Neural cell (in vitro differentiated cells): ENCODE data around the gene METTL9. TPM values are rescaled to one million over a fixed set of nuclear protein-coding genes. Genes with fewer than 3 reads are reported as not detected.

Source experiments
- H2AFZ ChIP-seq: fragments of 200-600, 300-800 bp; sonication (generic), shearing (Covaris generic); 2 replicates; pipeline ENCODE4 v1.6.0; 2014; ENCODE audit warnings: low read depth, mild to moderate bottlenecking, antibody characterized with exemption, low read length, moderate library complexity
- H3F3A ChIP-seq: fragments of 200-600 bp; shearing (Covaris generic); 2 replicates; pipeline ENCODE4 v1.6.1; 2016; ENCODE audit warnings: mild to moderate bottlenecking, moderate library complexity, mixed read lengths, antibody characterized with exemption, low read length; ENCODE audit not compliant: insufficient read depth, poor library complexity, severe bottlenecking
- H3K27ac ChIP-seq: fragments of 200-600, 300-800 bp; sonication (generic), shearing (Covaris generic); 2 replicates; pipeline ENCODE4 v1.5.1; 2014; ENCODE audit warnings: mild to moderate bottlenecking, low read length, moderate library complexity
- H3K27me3 ChIP-seq: fragments of 300-800, 200-600 bp; sonication (generic), shearing (Covaris generic); 2 replicates; pipeline ENCODE4 v1.6.0; 2014; ENCODE audit warnings: mild to moderate bottlenecking, low read depth, low read length, moderate library complexity; ENCODE audit not compliant: insufficient read depth
- H3K36me3 ChIP-seq: fragments of 300-800, 200-600 bp; sonication (generic), shearing (Covaris generic); 2 replicates; pipeline ENCODE4 v1.5.1; 2014; ENCODE audit warnings: mild to moderate bottlenecking, antibody characterized with exemption, low read length, moderate library complexity; ENCODE audit not compliant: insufficient read depth
- H3K4me2 ChIP-seq: fragments of 300-800, 200-600 bp; sonication (generic), shearing (Covaris generic); 2 replicates; pipeline ENCODE4 v1.6.0; 2014; ENCODE audit warnings: mild to moderate bottlenecking, low read length
- H3K4me3 ChIP-seq: fragments of 300-800, 200-600 bp; sonication (generic), shearing (Covaris generic); 2 replicates; pipeline ENCODE4 v1.5.1; 2014; ENCODE audit warnings: mild to moderate bottlenecking, low read length, moderate library complexity
- H3K79me2 ChIP-seq: fragments of 200-600 bp; shearing (Covaris generic); replicated peaks from 2 replicates; pipeline ENCODE4 v1.6.0; 2014; ENCODE audit warnings: mild to moderate bottlenecking, low read length, moderate library complexity; ENCODE audit not compliant: insufficient read depth
- H3K9ac ChIP-seq: fragments of 300-800, 200-600 bp; sonication (generic), shearing (Covaris generic); 2 replicates; pipeline ENCODE4 v1.6.1; 2016; ENCODE audit warnings: mild to moderate bottlenecking, low read length, mixed read lengths
- H3K9me2 ChIP-seq: fragments of 200-600 bp; shearing (Covaris generic); 2 replicates; pipeline ENCODE4 v1.6.1; 2016; ENCODE audit warnings: mild to moderate bottlenecking, low read length, mixed read lengths; ENCODE audit not compliant: insufficient read depth
- H3K9me3 ChIP-seq: fragments of 200-600, 300-800 bp; sonication (generic), shearing (Covaris generic); 2 replicates; pipeline ENCODE4 v1.6.1; 2016; ENCODE audit warnings: mild to moderate bottlenecking, mixed run types, low read length, moderate library complexity, mixed read lengths
- H4K20me1 ChIP-seq: fragments of 200-600 bp; shearing (Covaris generic); 2 replicates; pipeline ENCODE4 v1.6.1; 2016; ENCODE audit warnings: mild to moderate bottlenecking, mixed run types; ENCODE audit not compliant: insufficient read depth
- CTCF ChIP-seq: fragments of 450-650 bp; IDR thresholded peaks from 2 replicates; pipeline ENCODE4 v1.5.1; 2014; ENCODE audit warnings: antibody characterized with exemption, mild to moderate bottlenecking, moderate library complexity; ENCODE audit not compliant: poor library complexity, severe bottlenecking
- EP300 ChIP-seq: fragments of 450-650 bp; conservative IDR thresholded peaks from 2 replicates; pipeline ENCODE4 v1.6.1; 2014; ENCODE audit warnings: antibody characterized with exemption, mild to moderate bottlenecking, moderate library complexity; ENCODE audit not compliant: poor library complexity, severe bottlenecking
- EZH2 ChIP-seq: fragments of 200-600, 300-800 bp; shearing (Covaris generic), sonication (generic); IDR thresholded peaks from 2 replicates; pipeline ENCODE4 v1.6.1; 2014; ENCODE audit warnings: antibody characterized with exemption, low read length, borderline replicate concordance, mild to moderate bottlenecking; ENCODE audit not compliant: insufficient read depth, poor library complexity, severe bottlenecking
- MXI1 ChIP-seq: fragments of 450-650 bp; conservative IDR thresholded peaks from 2 replicates; pipeline ENCODE4 v1.6.1; 2014; ENCODE audit warnings: antibody characterized with exemption, mild to moderate bottlenecking; ENCODE audit not compliant: poor library complexity, severe bottlenecking
- POLR2AphosphoS5 ChIP-seq: IDR thresholded peaks from 2 replicates; pipeline ENCODE4 v1.6.1; 2012
- RAD21 ChIP-seq: fragments of 450-650 bp; conservative IDR thresholded peaks from 2 replicates; pipeline ENCODE4 v1.6.1; 2014; ENCODE audit warnings: antibody characterized with exemption, mild to moderate bottlenecking, moderate library complexity
- REST ChIP-seq: IDR thresholded peaks from 2 replicates; pipeline ENCODE4 v1.6.1; 2012; ENCODE audit warnings: borderline replicate concordance
- SMC3 ChIP-seq: fragments of 450-650 bp; conservative IDR thresholded peaks from 2 replicates; pipeline ENCODE4 v1.6.1; 2014; ENCODE audit warnings: antibody characterized with exemption, mild to moderate bottlenecking, moderate library complexity; ENCODE audit not compliant: poor library complexity
- TAF1 ChIP-seq: IDR thresholded peaks from 2 replicates; pipeline ENCODE4 v1.6.1; 2012; ENCODE audit warnings: low read depth
- polyA plus RNA-seq: library from polyadenylated mRNA; depleted of rRNA; stranded (reverse); fragments of >200 nt; gene quantifications from 2 replicates; pipeline ENCODE4 v1.2.3, GENCODE V29; 2014

Gene METTL9
- polyA plus RNA-seq, 1 donor from 2014 or later: 483 TPM

- Histone ChIP-seq H3K79me2 (peaks cover 91% of the 10 kb centered on the region), H3K9me2 (no peaks in the 10 kb centered on the region), H3K4me2 (peak overlapping the region; percentile 21), H3K36me3 (no peaks in the 10 kb centered on the region), H3K9ac (peak overlapping the region; percentile 60), H3K27me3 (no peaks in the 10 kb centered on the region), H3F3A (peaks cover 3% of the 10 kb centered on the region), H4K20me1 (no peaks in the 10 kb centered on the region), H3K27ac (peak overlapping the region; percentile 94), H2AFZ (no peak overlapping the region), H3K4me3 (peak overlapping the region; percentile 54), H3K9me3 (no peaks in the 10 kb centered on the region)
- TF ChIP-seq MXI1: no peak
- TF ChIP-seq REST: no peak
- no peak for TF ChIP-seq CTCF
- TF ChIP-seq EZH2: no peak
- no peak for TF ChIP-seq TAF1
- no peak for TF ChIP-seq EP300
- no peak for TF ChIP-seq SMC3
- TF ChIP-seq POLR2AphosphoS5: no peak
- TF ChIP-seq RAD21: no peak
Measured at GRCh38 chr16:21608639-21609328, 9.4 kb downstream of the METTL9 start.

- Histone ChIP-seq H3K36me3 (no peaks in the 10 kb centered on the region), H3K4me2 (peak overlapping the region; percentile 49), H3K9ac (peak overlapping the region; percentile 60), H3K4me3 (peak overlapping the region; percentile 54), H3K9me2 (no peaks in the 10 kb centered on the region), H4K20me1 (no peaks in the 10 kb centered on the region), H2AFZ (no peak overlapping the region), H3K79me2 (peaks cover 91% of the 10 kb centered on the region), H3F3A (peaks cover 3% of the 10 kb centered on the region), H3K27ac (peak overlapping the region; percentile 94), H3K9me3 (no peaks in the 10 kb centered on the region), H3K27me3 (no peaks in the 10 kb centered on the region)
- peak; percentile 37 for TF ChIP-seq REST
- TF ChIP-seq EZH2: no peak
- no peak for TF ChIP-seq TAF1
- TF ChIP-seq POLR2AphosphoS5: peak; percentile 75
- TF ChIP-seq CTCF: no peak
- no peak for TF ChIP-seq SMC3
- TF ChIP-seq RAD21: no peak
- no peak for TF ChIP-seq MXI1
- TF ChIP-seq EP300: peak; percentile 92
Measured at GRCh38 chr16:21610006-21610544, 10.7 kb downstream of the METTL9 start.
